Measurements from ENCODE around the gene ELAC2.

Gene ELAC2

GRCh38 chr17:13005530-13005929, 12.3 kb downstream of the ELAC2 start:
- TF ChIP-seq CTCF (IDR thresholded peaks at IDR 0.05; ENCODE audit: low read depth, low read length, missing control alignments): no peak
- no peak overlapping the region for H3K4me3 ChIP-seq (replicated peaks; ENCODE audit: low read depth, low read length)
- no peak for DNase-seq (ENCODE audit: extremely low read depth, low read depth)

- H3K4me3 ChIP-seq (replicated peaks; ENCODE audit: low read depth, low read length): no peak overlapping the region
- no peak for DNase-seq (ENCODE audit: extremely low read depth, low read depth)
- TF ChIP-seq CTCF (IDR thresholded peaks at IDR 0.05; ENCODE audit: low read depth, low read length, missing control alignments): no peak
Observed at GRCh38 chr17:13004336-13004735, 13.5 kb downstream of the ELAC2 start.

- TF ChIP-seq CTCF (IDR thresholded peaks at IDR 0.05; ENCODE audit: low read depth, low read length, missing control alignments): no peak
- DNase-seq (ENCODE audit: extremely low read depth, low read depth): no peak
Observed at GRCh38 chr17:13003927-13004326, 13.9 kb downstream of the ELAC2 start.

GRCh38 chr17:13003454-13003851, 14.4 kb downstream of the ELAC2 start:
- H3K4me3 ChIP-seq (replicated peaks; ENCODE audit: low read depth, low read length): no peak overlapping the region
- TF ChIP-seq CTCF (IDR thresholded peaks at IDR 0.05; ENCODE audit: low read depth, low read length, missing control alignments): no peak
- DNase-seq (ENCODE audit: extremely low read depth, low read depth): no peak

More at GRCh38 chr17:13003927-13004326, 13.9 kb downstream of the ELAC2 start:
- no peak overlapping the region for H3K4me3 ChIP-seq (replicated peaks; ENCODE audit: low read depth, low read length)

GRCh38 chr17:13002761-13003453, 14.9 kb downstream of the ELAC2 start:
- H3K4me3 ChIP-seq (replicated peaks; ENCODE audit: low read depth, low read length): no peak overlapping the region
- DNase-seq (ENCODE audit: extremely low read depth, low read depth): peak; percentile 59

GRCh38 chr17:13001991-13002615, 15.7 kb downstream of the ELAC2 start:
- DNase-seq (ENCODE audit: extremely low read depth, low read depth): no peak
- H3K4me3 ChIP-seq (replicated peaks; ENCODE audit: low read depth, low read length): no peak overlapping the region
- TF ChIP-seq CTCF (IDR thresholded peaks at IDR 0.05; ENCODE audit: low read depth, low read length, missing control alignments): no peak

More at GRCh38 chr17:13002761-13003453, 14.9 kb downstream of the ELAC2 start:
- peak; percentile 83 for TF ChIP-seq CTCF (IDR thresholded peaks at IDR 0.05; ENCODE audit: low read depth, low read length, missing control alignments)

All from HFF-Myc (cell line).